NCI-H526 (cell line): ENCODE measurements around the gene NSMCE1.

Source experiments
- DNase-seq, 2 experiments: peaks; one replicate each; lab custom pipeline; 2025; lab: John Stamatoyannopoulos, UW

The NSMCE1 gene, protein sequence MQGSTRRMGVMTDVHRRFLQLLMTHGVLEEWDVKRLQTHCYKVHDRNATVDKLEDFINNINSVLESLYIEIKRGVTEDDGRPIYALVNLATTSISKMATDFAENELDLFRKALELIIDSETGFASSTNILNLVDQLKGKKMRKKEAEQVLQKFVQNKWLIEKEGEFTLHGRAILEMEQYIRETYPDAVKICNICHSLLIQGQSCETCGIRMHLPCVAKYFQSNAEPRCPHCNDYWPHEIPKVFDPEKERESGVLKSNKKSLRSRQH

DNA sequence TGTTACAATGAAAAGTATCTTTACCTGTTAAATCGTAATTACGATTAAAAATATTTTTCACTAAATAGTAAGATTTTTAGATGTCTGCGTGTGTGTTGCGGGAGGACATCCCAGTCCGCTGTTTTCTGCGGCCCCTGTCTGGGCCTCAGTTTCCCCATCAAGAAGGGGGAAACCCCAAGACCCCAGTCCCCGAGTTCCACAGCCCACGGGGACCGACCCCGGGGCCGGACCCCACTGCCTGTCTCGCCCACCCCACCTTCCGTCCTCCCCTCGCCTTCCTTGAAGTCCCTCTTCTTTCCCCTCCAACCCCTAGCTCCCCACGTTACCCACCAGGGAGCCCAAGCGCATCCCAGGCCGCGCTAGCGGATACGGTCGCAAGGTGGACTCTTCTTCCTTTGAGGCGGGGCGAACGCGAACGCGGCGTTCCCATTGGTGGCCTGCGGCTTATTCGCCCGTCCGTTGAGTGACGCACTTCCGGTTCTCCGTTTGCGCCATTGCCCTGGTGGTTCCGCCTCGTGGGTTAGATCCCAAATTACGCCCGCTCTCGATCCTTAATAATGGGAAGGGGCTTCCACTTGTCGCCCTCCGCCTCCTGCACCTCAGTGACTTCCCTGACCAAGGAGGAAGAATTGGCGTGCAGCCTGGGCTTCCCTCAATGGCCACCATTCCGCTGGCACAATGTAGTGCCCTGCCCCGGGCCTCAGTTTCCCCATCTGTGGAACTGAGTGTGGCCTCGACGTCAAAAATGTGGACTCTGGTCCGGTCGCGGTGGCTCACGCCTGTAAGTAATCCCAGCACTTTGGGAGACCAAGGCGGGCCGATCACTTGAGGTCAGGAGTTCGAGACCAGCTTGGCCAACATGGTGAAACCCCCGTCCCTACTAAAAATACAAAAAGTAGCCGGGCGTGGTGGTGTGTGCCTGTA is at the start of gene NSMCE1:
Gene NSMCE1, minus strand, starts transcription at position 397 of the 924 bp plus-strand sequence. CDS start 11,202 bp downstream, outside the sequence.
- peak; percentile 85 to 97 for DNase-seq

DNA sequence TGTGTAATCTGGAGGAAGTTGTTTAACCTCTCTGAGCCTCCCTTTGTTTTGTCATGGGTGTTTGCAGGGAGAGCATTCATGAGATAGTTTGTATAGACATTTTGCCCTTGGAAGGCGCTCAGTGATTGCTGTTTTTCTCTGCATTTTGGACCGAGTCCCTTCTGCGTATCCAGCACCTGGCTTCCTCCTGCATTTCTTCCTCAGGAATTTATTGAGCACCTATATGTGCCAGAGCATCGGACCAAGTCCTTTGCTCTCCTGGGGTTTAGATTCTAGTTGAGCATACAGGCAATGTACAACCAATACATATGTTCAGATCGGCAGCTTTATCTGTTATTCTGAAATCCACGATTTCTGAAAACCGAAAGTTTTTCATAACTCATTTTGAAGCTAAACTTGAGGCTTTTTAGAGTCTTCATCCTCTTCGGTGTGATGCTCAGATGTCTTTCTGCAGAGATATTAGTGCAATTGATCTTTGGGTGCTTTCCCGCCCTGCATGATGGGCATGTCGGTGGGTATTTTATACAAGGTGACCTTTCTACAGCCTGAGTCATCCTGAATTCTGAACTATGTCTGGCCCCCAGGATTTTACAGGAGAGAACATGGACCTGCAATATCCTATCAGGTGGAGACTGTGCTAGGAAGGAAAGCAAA is 49.3 kb upstream of the NSMCE1 start:
- DNase-seq: no peak

DNA sequence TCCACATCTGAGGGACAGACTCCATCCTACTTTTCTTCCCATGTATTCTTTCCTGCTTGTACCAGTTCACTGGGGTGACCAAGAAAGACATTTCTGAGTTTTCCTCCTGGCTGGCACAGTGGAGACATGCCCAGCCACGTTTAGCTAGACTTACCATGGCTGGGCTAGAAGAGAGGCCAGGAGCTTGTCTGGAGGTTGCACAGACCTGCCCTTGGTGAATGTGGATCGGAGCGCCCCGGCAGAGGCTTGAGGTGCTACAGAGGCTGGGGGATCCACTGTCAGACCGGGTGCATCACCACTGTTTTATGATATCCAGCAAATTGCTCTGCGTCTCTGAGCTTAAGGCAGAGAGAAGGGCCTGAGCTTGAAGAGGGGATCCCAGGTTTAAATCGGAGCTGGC is 48.7 kb upstream of the NSMCE1 start:
- no peak for DNase-seq

DNA sequence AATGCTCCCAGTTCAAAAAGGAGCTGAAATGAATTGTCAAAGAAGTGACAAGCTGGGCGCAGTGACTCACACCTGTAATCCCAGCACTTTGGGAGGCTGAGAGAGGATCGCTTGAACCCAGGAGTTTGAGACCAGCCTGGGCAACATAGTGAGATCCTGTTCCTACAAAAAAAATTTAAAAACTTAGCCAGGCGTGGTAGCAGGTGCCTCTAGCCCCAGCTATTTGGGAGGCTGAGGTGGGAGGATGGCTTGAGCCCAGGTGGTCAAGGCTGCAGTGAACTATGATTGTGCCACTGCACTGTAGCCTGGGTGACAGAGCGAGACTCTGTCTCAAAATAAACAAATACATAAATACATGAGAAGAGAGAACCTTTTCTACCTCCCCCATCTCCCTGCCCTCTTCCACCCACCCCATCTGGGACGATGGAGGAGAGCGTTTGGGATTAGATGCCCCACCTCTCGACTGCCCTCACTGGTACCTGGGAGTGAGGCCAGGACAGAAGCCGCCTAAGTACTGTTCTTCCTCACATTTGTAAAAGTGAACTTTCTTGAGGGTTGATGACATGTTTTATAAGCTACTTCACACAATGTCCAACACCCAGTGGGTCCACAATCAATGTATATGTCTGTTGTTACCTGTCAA is 47.6 kb upstream of the NSMCE1 start:
- no peak for DNase-seq

DNA sequence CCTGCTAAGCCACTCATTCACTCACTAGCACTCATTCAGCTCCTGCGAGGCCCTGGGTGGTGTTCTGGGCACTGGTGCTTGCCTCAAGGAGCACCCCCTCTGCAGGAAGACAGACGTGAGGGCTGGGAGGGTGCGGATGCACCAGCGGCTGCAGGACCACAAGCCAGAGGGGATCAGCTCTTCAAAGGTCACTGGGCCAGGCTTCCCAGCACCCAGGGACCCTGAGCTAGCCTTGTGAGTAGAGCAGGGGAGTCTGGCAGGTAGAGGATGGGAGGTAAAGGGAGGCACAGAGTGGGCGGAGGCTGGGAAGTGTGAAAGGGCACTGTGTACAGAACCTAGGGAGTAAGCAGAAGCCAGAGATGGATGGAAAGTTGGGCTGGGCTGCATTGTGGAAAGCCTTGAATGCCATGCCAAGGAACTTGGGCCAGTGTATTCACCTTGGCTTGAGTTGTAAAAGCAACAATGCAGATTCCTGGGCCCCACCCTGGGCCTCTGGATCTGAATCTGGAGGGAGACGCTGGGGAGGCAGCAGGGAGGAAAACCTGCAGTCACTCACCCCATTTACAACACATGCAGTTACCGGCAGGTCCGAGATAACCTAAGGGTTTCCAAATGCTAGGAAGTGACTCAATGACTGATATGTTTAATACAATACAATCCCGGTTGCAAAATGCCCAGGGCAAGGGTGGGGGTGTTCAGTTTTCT is 46.9 kb upstream of the NSMCE1 start:
- no peak for DNase-seq

DNA sequence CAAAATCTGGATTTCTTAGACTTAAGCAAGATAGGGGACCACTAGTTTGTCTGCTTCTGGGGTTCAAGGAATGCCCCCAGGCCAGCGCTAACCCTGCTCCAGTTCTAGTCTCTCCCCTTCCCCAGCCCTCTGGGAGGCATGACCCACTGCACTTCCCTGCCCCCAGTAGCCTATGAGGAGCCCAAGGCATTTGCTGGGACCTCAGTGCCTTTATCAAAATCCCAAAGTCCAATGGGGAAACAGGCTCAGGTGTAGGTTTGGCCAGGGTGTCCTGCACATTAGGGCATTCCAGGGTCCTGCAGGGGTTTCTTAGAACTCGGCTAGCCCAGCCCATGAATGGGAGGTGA is 46.4 kb upstream of the NSMCE1 start:
- DNase-seq: no peak

DNA sequence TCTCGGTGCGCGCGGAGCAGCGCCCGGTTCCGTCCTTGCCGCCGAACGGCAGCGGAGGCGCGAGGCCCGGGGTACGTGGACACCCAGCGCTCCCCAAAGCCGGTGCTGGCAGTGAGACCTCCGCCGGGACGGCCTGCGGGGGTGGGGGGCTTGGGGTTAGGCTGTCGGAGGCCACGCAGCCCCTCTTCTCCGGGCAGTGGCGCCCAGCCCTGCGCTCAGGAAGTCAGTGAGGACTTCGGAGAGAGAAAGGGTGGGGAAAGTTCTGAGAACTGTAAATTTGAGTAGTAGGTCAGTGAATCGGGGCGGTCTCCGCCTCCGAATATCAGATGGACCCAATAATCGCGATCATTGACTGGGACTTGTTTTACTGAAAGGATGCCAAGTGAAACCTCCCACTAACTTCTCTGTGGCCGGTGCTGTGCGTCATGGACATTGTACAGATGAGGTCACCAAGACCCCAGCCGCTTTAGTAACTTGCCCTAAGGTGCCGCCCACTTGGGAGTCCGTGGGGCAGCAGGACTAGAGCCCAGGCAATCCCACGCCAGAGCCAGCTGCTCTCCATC is 45.7 kb upstream of the NSMCE1 start:
- DNase-seq: peak in 1 of 2 experiments; percentile 26

DNA sequence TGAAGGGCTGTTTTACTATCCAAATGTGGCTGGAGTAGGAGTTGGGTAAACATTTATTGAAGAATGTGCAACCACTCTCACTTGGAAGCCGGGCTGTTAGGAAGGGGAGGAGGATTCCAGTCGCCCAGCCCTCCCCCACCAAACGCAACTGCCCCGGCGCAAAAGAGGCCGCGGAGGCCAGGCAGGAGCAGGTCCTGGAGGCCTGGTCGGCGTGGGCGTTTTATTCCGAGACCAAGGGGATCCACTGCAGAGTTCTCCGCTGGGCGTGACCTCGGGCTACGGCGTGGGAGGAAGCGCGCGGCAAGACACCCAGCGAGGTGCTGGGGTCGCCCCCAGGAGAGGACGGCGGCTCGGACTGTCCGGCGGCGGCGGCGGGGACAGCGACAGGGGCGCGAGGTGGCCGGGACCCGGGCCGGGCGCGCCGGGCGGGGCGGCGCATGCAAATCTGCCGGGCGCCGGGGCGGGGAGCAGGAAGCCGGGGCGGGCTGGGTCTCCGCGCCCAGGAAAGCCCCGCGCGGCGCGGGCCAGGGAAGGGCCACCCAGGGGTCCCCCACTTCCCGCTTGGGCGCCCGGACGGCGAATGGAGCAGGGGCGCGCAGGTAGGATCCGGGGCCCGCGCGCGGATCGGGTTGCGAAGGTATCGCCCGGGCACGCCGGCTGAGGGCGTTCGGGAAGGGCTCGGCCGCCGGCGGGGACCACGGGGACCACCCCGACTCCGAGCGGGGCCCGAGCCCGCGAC is 45.0 kb upstream of the NSMCE1 start, which contains the start of gene IL4R:
Gene IL4R, plus strand, starts transcription at position 553 of the 739 bp plus-strand sequence. CDS start 26,230 bp downstream, outside the sequence.
- peak in 1 of 2 experiments; percentile 62 for DNase-seq

DNA sequence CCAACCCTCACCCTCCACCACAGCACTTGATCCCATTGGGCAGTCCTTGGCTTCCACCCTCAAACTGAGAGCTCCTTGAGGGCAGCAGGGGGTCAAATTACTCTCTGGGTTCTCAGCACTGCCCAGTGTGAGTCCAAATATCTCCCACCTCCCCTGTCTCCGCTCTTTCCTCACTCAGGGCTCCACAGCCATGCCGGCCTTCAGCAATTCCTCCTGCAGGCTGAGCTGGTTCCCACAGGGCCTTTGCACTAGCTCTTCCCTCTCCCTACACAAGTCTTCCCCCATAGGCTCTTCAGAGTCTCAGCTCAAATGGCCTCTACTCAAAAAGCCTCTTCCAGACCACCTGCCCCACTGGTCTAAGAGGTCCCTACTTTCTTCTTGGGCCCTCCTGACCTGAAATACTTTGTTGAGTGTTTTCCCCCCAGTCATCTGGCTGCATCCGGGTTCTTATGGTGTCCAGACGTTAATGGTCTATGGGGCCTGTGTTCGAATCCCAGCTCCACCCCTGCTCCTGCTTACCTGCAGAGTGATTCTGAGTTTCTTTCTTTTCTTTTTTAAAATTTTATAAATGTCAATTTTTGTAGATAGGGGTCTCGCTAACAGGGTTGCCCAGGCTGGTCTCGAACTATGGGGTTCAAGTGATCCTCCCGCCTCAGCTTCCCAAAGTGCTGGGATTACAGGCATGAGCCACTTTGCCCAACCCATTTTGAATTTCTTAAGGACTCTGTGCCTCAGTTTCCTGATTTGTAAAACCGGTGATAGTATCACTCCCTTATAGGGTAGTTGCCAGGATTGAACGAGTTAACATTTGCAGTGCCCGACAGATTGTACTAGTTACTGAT is 44.2 kb upstream of the NSMCE1 start:
- DNase-seq: no peak

DNA sequence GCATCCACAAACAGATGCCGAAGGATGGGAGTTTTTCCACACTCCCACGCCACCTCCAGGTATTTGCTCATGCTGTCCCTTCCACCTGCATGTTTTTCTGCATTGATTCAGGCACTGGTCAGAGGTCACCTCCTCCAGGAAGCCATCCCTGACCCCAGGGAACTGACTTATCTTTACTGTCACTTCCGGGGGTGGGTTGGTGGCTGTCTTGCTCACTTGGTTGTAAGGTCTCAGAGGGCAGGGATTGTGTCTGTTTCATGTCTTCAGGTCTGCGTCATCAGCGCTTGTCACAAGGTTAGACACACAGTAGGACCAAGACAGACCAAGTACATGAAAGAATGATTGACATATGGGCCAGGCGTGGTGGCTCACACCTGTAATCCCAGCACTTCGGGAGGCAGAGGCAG is 43.3 kb upstream of the NSMCE1 start:
- no peak for DNase-seq

DNA sequence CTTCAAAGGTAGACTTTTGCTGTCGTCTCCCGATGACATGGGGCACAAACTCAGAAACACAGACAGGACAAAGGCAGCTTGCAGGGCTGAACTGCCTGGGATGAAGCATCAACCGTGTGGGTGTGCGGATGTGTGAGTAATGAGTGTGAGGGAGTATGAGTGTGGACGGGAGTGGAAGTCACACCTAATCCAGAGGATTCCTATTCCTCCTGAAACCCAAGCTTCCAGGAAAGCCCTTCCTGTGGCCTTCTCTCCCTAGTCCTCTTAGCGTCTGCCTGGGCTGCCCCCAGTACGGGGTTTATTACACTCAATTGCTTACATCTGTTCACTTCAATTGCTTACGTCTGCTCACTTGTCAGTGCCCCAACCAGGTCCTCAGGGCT is 42.9 kb upstream of the NSMCE1 start:
- no peak for DNase-seq

DNA sequence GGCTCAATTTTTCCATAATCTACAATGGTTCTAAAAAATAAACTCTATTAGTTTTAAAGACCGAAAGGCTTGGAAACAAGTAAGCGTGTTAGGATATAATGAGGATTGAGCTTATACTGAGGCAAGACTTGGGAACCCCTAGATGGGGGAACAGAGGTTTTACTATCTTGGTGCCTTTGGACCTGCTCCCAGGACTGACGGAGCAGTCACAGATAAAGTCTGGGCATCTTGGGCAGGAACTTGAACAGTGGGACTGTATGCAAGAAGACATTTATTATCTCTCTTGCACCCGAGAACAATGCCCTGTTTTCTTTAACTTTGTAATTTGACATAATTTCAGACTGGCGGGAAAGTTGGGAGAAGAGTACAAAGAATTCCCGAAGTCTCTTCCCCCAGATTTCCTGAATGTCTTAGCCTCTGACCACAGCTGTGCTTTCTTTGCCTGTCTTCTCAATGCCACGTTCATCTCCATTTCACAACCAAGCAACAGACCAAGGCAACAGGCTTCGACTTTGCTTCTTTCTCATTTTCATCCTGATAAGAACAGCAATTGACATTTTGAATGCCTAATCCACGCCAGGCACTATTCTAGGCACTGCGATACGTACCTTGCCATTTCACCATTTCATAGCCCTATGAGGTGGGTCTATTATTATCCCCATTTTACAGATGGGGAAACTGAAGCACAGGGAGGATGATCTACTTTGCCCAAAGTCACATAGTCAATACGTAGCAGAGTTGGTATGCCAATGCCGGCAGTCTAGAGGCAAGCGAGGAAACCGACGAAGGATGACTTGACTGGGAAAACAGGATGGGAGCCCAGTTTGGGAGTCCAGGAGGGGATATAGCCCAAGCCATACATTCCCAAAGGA is 42.2 kb upstream of the NSMCE1 start:
- DNase-seq: no peak

DNA sequence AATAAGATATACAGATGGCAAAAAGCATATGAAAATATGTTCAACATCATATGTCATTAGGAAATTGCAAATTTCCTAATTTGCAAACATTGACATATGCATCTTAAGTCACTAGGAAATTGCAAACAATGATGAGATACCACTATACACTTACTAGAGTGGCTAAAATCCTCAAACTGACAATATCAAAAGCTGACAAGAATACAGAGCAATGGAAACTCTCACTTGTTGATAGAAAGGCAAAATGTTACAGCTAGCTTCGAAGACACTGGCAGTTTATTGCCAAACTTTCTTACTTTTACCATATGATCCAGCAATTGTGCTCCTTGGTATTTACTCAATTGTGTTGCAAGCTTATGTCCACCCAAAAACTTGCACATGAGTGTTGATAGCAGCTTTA is 40.2 kb upstream of the NSMCE1 start:
- DNase-seq: no peak

DNA sequence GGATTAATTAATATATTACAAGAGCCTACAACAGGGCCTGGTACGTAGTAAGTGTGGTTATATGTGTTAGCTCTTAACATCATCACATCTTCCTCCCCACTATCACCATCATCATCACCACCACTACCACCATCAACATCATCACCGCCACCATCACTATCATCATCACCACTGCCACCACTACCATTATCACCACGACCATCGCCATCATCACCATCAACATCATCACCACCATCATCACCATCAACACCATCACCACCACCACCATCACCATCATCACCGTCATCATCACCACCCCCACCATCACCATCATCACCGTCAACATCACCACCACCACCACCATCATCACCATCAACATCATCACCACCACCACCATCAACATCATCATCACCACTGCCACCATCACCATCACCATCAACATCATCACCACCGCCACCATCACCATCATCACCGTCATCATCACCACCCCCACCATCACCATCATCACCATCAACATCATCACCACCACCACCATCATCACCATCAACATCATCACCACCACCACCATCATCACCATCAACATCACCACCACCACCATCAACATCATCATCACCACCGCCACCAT is 37.4 kb upstream of the NSMCE1 start:
- DNase-seq: no peak

DNA sequence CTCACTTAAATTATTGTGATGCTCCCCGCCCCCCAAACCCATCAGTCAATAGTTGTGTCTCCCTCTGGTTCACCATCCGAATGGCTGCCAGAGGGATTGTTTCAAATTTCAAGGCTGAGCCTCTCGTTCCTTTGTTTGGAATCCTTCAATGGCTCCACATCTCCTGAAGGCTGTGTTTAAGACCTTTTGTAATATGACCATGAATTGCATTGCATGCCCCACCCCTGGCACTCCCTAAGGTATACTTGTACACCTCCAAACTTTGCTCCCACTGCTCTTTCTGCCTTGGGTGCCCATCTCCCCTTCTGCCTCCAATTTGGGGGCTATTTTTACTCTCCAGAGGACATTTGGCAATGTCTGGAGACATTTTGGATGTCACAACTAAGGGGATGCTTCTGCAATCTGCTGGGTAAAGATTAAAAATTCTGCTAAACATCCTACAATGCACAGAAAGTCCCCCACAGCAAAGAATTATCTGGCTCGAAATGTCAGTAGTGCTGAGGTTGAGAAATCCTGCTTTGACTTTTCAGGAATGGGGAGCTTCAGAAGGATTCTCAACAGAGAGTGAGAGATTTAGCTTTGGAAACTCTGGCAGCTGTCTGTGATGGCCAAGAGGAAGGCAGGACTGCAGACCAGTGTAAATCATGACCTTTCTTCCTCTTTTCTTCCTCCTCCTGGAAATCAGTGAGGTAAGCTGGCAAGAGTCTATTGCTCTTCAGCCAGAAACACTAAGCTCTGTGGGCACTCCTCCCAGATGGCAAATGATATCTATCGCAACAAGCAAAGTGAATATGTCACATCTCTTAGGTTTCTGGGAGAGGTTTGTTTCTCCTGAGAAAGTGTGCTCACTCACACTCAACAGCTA is 36.5 kb upstream of the NSMCE1 start:
- no peak for DNase-seq

DNA sequence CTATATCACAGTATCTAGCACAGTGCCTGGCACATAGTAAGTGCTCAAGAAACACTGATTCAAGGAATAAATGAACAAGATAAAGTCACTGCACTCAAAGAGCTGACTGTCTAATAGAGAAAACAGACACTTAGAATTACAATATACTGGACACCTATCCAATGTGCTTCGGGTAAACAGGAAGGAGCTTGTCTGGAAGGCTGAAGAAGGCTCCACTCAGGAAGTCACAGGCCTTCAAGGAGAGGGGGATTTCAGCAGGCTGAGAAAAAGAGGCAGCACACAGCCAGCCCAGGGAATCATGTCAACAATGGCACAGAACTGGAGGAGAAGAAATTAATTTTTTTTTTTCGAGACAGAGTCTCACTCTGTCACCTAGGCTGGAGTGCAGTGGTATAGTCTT is 35.5 kb upstream of the NSMCE1 start:
- no peak for DNase-seq
